GM12874 (cell line): Measurements from ENCODE around the gene C5orf15.

Source experiments
- CTCF ChIP-seq: IDR thresholded peaks from 2 replicates; pipeline ENCODE4 v1.5.1; 2011; ENCODE audit warnings: low read depth, mild to moderate bottlenecking, control low read depth, low read length, moderate library complexity; ENCODE audit not compliant: insufficient read depth

Gene C5orf15

GRCh38 chr5:133938039-133938821 is 30.2 kb downstream of the C5orf15 start:
- no peak for TF ChIP-seq CTCF

DNA sequence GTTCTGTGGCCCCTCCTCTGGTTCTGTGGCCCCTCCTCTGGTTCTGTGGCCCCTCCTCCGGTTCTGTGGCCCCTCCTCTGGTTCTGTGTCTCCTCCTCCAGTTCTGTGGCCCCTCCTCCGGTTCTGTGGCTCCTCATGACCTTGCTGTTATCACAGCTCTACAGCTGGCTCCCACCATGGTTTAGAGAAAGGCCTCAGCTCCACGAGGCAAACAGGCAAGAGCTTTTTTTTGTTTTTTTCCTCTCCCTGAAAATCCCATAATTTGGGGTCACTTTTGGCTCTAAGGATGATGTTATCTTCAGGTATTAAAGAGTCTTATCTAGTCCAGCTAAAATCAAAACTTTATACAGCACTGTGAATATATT is 31.8 kb downstream of the C5orf15 start:
- no peak for TF ChIP-seq CTCF

- TF ChIP-seq CTCF, result no peak
Measured at GRCh38 chr5:133935667-133935940, 32.8 kb downstream of the C5orf15 start.

GRCh38 chr5:133934822-133935666 is 33.4 kb downstream of the C5orf15 start:
- no peak for TF ChIP-seq CTCF

- no peak for TF ChIP-seq CTCF
Measured at GRCh38 chr5:133934311-133934710, 34.1 kb downstream of the C5orf15 start.

DNA sequence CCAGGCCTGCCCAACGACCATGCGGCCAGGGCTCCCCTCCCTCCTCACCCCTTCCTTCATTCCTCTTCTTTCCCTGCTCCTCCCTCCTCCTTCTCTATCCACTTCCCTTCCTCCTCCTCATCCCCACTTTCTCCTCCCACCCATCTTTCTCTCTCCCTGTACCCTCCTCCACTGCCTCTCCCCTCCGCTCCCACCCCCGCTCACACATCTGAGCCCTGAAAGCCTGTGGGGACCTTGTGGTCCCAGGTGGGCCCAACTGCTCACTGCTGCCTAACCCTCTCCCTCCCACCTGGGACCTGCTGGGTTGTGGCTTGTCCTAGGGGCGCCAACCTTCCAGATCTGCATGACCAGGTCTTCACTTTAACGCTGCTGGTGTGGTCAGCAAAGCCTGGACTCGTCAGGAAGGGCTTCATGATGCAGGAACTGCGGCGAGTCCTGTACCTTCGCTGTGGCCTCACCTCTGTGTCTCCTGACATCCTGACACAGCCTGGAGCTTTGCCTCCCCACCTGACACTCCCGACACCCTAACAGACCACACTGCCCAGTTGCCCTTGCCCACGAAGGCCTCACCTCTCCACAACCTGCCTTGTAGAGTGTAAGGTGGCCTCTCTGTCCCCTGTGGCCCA is 34.6 kb downstream of the C5orf15 start:
- TF ChIP-seq CTCF, result no peak

- TF ChIP-seq CTCF, result no peak
Measured at GRCh38 chr5:133933169-133933509, 35.3 kb downstream of the C5orf15 start.
